CD4-positive, alpha-beta T cell treated with Interleukin-15 for 4 hours (primary cell): ENCODE results near the gene KRT74.

ENCODE experiments used
- DNase-seq: peaks from one replicate; pipeline ENCODE4 v3.0.0-alpha.2; 2020; ENCODE audit warnings: low spot score

Gene KRT74

DNA sequence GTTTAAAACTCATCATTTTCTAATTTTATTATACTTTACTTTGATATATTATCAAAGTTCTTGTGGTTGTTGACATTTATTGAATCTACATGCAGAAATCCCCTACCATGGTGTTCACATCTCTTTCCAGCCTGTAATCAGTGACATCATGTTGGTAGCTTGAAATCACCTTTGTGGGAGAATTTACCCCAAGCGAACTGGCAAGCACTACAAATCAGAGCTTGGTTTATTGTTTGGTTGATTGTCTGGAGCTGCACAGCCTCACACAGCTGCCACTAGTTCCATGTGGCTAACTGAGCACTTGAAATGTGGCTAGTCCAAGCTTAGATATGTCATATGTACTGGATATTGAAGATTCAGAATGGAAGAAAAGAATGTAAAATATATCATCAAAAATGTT is 38.1 kb downstream of the KRT74 start:
- DNase-seq: no peak

DNA sequence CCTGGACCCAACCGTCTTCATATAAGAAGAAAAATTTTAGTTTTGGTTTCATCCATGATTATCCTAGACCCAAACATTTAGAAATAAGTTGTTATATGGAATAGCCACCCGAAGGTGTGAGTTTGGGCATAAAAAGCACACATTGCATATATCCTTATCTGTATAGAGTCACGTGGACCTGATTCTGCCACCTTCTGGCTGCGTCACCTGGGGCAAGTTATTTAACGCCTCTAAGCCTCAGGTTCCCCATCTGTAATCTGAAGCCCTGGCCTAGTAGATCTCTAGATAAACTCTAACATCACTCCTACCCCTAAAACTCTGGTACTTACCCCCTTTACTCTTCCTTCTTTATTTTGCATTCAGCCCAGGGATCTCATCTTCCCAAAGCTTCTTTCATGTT is 39.2 kb downstream of the KRT74 start:
- DNase-seq: no peak

DNA sequence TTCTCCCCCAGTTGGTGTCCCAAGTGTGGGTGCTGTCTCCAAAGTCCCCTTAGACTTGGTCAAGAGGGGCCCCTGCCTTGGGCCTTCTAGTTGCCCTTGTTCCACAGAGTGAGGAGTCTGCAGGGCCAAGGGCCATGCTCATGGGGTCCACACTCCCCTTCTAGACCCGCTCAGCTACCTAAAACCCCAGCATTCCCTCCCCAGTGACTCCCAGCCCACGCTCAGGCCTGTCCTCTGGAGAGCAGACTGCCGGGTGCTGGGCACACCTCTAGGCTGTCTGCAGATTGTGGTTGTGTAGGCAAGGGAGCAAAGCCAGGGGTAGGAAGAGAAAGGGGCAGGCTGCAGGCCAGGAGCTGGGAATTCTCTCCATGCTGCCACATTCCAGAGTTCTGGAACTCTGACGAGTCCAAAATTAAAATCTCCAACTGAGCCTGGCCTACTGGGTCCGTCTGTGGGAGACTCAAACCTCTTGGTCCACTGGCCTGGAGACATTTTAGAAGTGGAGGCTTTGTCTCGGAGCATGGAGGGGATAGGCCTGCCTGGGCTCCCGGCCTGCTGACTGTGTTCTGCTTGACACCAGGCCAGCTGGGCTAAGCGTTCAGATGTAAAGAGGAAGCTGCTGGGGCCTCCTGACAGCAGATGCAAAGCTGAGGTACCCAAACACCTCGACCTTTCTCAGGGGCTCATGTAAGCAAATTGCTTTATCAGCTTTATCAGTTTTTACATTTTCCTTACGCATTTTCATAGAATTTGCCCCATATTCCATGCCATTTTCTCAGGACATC is 39.8 kb downstream of the KRT74 start:
- no peak for DNase-seq

DNA sequence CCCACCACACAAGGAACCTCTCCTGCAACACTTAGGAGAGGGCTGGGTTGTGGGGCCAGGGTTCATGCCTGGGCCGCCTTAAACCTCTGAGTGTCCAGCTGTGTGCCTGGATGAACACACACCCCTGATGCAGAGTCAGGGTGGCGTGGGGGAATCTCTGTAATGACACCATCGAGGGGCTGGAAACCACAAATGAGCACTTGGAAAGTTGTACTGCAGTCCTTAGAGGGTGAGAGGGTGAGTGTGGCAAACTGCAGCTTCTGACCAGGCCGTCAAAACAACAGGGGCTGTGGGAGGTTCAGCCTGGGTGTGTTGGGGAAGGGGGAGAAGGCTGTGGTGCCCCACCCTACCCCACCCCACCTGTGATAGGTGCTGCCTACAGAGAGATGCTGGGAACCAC is 41.0 kb downstream of the KRT74 start:
- DNase-seq: no peak

DNA sequence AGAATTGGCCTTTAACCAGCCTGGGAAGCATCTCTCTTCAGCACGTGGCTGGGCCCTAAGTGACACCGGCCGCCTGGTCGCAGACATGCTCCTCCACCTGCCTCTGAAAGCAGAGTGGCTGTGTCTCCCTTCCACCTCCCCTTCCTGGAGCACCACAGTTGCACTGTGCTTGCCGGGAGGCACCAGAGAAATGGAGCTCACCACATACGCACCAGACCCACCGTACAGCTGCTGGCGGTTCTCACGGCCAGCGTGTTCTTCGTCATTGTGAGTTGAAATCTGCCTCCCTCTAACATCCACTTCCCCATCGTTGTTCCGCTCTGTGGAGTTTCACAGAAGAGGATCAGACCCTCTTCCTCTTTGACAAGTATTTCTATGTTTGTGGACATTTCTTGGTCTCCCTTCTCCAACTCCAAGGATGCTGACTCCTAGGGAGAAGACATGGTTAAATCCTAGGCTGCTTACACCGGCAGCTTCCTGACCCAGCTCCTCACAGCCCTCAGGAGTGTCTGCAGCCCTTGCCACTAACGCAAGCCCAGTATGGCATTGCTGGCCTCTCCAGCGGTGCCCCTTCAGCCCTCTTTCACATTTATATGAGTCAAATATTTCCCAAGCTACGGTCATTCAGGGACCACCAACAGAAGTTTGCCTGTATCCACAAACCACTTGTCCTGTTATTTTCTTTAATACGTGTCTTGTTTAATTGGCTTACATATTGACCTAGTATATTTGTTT is 41.9 kb downstream of the KRT74 start:
- DNase-seq: no peak

DNA sequence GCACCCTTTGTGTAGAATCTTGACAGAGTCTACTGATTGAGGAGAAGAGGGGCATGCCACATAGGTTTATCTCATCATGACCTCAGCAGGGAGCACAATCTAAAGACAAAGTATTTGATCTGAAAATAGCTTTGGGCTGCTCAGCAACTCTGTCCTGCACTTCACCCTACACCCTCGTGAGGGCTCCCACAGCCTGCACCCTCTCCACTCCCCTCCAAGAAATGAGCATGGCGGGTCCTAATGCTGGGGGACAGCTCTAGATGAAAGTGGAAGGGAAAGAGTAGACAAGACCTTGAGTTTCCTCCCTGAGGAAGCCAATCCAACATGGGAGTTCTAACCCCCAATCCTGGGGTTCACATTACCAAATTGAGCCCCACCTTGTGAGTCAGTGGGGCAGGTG is 42.7 kb downstream of the KRT74 start:
- DNase-seq: no peak

DNA sequence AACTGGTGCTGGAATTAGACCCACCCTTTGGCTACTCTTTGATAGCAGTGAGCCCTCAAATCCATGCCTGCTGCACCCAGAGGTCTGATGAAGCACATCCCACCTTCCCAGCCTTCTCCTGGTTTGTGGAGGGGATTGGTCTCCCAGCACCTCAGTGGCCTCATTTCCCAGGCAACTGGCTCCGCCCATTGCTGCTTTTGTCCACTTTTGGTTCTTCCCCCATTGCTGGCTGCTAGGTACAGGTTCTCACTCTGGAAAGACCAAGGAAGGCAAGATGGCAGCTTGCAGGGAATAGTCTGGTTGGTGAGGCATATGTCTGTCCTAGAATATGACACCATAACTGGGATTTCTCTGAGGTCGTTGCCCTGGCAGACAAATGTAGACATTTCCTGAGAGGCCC is 43.3 kb downstream of the KRT74 start:
- DNase-seq: no peak

DNA sequence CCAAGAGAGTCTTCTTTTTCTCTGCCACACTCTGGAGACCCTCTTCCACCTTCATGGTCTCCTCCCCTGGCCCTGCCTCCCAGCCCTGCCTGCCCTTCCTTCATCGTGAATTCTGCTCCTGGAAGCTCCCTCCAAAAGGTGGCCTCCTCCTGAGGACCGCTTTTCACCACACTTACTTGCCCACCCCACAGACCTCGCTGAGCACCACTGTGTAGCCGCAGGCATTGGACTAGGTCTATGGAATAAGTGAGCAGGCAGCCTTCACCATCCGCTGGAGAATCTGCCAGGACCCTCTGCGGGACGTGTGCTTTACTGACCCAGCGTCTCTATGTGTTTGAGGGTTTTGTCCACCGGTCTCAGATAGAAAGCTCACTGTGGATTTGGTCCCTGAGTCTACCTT is 43.8 kb downstream of the KRT74 start:
- DNase-seq: no peak

DNA sequence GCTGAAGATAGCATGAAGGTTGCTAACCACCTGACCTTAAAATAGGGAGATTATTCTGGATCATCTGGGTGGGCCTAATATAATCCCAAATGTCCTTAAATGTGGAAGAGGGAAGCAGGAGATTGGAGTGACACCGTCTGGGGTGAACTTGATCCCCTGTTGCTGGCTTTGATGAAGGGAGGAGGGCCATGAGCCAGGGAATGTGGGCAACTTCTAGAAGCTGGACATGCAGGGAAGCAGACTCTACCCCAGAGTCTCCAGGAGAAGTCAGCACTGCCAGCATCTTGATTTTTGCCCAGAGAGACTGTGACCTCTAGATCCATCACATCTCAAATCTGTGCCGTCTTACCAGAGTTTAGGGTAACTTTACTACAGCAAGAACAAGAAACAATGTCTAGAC is 44.2 kb downstream of the KRT74 start:
- DNase-seq: no peak

DNA sequence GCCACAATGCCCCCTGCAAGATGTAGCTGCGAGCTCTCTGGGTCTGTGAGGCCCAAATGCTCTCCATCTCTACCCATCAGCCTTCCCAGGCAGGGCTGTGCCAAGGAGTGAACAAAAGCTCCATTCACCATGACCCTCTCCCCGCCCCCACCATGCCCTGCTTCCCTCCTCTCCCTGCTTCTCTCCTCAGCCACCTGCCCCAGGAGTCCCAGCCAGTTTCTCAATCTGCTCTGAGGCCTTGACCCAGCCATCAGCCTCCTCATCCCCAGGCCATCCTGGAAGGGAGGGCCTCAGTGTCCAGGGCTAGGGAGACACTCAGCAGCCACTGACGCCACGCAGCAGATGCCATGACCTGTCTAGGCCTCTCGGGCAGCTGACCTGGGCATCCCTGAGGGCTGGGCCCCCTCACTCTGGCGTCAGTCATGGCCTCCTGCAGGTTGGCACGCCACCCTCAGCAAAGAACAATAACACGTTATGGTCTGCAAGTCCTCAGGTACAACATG is 45.0 kb downstream of the KRT74 start:
- no peak for DNase-seq

DNA sequence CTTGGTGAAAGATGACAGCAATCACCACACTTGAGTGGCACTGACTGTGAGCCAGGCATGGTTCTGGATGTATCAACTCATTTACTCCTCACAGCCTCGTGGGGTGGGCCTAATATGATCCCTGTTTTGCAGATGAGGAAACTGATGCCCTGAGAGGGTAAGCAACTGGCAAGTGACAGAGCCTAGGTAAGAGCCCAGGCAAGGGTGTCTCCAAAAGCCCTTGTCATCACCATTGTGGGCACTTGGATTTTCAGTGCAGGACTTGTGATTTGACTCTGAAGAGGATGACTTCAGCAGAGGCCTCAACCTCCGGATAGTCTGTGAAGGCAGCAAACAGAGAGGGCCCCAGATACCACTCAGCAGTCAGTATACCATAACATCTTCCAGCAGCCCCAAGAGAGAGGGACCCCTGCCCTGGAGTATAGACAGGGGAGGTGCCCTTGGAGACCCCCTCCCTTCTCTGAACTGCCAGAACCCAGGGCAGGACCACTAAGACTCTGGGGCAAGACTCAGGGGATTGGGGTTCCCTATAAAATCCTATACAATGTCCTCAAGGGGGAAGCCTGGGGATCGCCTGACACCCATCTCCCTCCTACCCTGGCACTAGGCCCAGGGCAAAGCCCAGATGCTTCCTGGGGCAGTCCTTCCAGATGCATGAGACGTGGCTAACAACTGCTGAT is 46.4 kb downstream of the KRT74 start:
- DNase-seq: no peak

DNA sequence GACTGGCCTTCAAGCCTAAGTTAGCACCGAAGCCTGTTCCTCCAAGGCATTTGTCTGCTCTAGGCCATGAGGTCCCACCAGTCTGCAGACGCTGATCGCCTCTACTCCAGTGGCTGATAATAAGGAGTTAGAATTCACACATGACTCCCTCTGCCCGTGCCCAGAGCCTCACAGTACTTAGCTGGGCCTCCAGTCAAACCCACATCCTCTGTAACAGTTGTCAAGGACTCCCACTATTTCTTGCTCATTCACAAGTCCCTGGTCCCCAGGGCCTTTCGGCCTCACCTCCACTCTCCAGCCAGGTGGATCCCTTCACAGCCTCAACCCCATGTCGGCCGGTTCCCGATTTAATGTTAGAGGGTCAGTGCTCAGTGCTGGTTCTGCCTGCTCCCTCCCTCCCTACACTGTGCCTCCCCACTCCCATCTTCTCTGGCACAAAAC is 47.1 kb downstream of the KRT74 start:
- DNase-seq: no peak

DNA sequence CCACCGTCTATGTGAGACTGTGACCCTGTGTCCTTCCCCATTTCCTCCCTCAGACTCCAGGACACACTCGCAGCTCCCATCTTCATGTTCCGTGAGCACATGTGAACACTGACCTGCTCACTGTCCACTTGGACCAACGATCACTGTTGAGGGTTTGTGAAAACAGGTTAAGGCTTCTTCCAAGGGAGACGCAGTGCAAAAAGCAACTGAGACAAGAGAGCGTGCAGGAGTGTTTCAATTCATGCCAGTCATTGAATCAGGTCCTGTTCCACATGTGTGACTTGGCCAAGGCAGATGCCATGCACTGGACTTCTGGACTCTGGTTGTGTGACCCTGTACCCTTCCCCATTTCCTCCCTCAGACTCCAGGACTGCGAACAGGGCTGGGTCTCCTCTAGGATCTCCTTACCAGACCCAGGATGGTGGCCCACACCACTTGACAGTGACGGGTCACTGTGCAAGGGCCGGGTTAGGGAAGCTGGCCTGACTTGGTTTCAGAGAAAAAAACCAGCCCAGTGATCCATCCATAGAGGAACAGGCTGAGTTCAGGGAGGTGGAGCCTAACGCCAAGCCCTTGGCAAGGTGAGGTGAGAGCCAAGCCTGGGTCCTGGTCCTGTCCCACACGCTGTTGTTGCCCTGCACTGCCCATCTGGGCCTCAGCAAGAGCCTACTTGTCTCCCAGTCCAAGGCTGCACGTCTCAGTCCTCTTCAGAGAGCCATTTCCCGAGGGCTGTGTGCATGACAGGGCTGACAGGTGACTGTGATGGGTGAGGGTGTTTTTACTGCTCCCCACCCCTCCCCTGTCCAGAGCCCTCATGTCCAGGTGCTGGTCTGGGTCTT is 47.8 kb downstream of the KRT74 start:
- DNase-seq: no peak

DNA sequence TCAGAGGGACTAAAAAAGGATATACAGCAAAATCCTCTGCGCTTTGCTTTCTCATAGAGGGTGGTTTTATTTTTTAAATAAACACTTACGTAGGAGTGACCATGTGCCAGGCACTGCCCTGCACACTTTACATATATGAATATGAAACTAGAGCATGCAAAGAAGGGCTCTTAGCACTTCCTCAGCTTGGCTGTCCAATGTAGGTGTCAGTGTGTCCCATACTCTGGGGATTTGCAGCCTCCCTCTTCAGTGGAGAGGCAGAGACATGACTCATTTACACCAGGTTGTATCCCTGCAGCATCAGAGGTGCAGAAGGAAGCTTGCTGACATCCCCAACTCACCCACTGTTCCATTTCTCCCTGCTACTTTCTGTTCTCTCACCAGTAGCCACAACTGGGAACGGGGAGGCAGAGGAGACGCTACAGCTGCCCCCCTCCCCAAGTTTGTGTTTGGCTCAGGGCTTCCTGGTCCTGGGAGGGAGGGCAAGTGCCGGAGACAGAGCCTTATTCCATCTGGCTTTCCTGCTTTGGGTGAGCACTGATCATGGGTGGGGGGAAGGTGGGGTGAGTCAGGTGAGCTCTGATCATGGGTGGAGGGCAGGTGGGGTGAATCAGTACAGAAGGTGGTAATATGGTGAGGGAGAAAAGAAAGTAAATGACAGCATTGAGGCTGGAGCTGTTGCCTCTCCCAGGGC is 48.6 kb downstream of the KRT74 start:
- DNase-seq: no peak

DNA sequence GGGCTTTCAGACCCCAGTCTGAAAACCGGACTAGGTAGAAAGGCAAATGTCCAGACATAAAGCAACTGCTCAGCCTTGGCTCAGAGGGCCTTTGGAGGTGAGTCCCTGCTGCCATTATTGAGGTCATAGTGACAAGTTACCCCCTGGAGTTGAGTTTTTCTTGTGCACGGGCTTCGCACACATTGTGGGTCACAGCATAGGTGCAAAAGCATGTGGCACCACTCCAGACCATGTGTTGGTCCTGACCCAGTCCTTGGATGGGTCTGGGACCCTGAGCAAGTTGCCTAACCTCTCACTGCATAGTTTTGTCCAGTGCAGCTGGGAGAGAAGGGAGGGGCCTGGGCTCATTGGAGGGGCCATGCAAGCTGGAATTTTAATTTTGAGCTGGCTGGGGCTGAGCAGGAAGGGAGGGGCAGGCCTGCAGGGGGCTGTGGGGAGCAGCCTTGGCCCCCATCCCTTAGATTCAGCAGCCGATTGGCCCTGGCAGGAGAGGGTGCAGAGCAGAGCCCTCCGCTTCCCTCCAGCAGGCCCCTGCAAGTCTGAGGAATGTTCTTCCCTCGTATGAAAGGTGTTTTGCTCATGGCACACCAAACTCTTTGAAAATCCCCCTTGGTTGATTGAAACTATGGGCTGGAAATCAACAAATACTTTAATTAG is 49.3 kb downstream of the KRT74 start:
- DNase-seq: no peak

DNA sequence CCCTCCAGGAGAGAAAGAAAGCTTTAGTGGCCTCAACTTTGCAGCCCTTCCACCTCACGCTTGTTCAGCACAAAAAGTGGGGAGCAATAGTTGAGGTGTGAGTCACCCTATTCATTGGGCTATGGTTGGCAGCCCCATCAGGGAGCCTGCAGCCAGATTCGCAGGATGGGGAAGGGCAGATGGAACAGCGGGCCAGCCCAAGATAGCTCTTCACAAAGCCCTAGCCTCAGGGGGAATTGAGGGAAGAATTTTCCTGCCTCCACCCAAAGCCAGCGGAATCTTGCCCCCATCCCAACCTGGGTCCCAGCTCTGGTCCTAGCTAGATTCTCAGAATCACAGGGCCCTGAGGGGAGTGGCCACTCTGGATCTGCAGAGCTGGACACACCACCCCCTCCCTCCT is 49.8 kb downstream of the KRT74 start:
- no peak for DNase-seq

DNA sequence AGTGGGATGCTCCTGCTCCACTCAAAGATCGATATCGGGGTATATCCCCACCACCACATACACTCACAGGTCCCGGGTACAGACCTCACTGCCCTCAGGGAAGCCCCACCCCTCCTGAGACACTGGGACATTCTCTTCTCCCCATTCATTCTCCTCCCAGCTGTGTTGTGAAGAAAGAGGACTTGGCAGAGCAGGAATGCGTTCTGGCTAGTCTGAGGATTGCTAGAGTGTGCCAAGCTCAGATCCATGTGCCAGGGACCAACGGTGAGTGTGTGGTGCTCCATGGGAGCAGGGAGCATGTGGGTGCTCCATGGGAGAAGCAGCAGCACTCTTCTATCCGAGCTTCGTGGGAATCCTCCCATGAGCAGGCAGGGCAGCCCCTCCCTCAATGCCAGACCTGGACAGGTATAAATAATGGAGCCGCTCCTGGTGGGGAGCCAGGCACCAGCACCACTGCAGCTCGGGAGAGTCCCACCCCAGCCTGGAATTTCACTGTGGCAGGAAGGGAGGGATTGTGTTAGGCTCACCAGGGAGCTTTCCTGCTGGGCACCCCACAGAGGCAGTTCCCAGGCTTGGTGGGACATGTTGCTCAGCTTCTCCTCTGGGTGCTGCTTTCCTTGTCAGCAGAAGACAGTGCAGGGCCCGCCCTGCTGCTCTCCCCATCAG is 51.2 kb downstream of the KRT74 start:
- no peak for DNase-seq

DNA sequence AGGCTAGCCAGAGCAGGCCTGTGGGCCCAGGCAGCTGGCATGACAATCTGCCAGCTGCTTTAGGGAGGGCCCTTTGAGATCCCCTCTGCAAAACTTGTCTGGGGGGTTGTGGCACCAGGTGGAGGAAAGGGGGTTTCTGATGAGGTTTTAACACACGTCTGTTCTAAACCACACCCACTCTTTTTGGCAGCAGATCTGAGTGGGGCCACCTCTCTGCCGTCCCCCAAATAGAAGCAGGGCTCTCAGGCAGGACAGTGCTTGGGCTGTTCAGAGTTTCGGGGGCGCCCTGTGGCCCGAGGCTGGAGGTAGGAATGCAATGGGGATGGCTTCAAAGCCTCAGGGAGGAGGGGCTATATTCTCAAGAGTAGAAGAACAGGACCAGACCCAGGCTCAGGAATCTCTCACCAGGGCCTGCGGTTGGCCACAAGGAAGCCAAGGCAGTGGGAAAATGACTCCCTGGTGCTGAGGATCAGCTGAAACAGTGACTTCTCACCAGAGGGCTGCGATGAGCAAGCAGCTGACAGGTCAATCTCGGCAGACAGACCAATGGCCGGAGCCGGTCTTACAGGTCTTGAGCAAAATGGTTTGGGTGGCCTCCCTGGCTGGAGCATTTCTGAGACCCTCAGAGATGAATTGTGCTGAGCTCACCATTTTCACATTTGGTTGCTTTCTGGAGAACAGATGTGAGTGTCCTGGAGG is 51.9 kb downstream of the KRT74 start:
- no peak for DNase-seq

DNA sequence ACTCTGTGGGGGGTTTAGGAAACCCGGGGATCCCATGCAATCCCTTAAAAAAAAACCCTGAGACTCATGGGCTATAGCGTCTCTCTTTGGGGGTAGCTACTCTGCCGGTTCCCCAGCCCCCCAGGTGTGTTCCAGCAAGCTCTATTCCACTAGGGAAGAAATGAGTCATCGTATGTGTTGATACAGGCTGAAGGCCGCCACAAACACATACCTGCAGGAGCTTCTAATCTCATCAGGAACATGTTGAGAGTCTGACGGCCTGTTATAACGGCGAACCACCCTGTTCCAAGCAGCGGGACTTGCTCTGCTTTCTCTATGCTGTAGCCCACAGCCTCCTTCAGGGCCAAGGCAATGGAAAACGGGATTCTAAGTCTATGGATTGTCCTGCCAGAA is 52.5 kb downstream of the KRT74 start:
- DNase-seq: no peak
